GM11168 (cell line): Measurements from ENCODE around the gene CCR9.

Source experiments
- in situ Hi-C: fragments of 300-500 bp; cut with MboI; formaldehyde crosslinking; loops from one replicate; pipeline ENCODE4 v1.12.0; 2022; ENCODE audit warnings: low sequenced_read_pairs; ENCODE audit not compliant: unreplicated experiment

The CCR9 gene

DNA sequence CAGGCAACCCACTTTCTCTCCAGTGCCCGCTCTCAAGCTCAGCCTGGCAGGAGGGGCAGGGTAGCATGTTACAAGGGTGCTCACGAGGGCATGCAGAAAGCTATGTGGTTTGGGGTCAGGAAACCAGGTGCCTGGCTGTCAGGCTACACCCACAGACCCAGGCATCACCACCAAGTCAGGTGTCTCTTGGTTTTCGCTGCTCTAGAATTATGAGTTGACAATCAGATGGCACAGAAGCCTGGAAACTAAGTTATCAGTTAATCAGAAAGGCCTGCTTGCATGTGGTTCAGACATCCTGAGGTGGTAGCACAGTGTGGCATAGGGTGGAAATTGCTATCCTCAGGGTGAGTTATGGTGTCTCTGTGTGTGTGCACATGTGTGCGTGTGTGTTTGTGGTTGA lies 16.2 kb upstream of the CCR9 start:
- in situ Hi-C loops: no loop called here

DNA sequence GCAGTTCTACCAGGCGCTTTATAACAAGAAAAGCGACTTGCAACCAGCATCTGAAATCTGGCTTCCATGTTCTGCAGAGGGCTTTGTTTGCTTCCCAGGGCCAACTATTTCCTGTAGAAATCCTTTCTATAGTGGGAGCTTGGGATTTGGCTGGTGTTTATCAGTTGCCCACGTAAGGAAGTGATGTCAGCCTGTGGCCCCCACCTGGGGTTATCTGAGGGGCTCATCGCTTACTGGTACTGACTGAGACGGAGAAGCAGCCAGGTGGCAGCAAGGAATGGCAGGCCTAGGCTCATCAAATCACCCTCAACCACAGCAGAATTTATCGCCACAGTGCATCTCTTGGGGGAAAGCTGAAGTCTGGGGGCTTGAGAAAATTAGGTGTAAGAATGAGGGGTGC lies 14.6 kb upstream of the CCR9 start:
- in situ Hi-C loops: no loop called here

DNA sequence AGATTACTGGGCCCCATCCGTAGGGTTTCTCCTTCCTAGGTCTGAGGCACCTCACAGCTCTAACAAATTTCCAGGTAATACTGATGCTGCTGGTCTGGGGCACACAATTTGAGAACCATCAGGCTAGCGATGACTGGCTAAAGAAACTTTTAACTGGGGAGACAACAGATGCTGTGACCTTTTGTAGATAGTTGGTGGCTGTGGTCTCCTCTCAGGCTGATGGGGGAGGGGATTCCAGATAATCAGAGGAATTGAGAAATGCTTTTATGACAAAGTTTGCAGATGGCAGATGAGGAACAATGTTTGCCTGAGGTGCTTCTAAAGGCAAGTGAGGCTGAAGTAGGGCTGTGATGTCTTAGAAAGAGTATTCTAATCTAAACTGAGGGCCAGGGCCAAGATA lies 13.8 kb upstream of the CCR9 start:
- in situ Hi-C loops: no loop called here

DNA sequence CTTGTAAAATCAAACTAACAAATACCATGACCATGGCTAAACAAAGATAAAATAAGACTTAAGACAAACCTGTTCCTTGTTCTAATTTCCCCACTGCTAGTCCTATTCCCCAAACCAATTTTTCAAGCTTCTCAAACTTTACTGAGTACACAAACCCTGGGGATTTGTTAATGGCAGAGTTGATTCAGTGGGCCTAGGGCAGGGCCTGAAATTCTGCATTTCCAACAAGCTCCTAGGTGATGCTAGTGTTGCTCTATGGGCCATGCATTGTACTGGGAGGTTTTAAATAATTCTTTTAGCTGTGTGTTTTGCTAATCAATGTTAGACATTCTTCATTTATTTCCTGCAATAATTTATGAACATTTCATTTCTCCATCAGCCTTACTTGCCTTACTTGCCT lies 13.3 kb upstream of the CCR9 start:
- in situ Hi-C loops: no loop called here

DNA sequence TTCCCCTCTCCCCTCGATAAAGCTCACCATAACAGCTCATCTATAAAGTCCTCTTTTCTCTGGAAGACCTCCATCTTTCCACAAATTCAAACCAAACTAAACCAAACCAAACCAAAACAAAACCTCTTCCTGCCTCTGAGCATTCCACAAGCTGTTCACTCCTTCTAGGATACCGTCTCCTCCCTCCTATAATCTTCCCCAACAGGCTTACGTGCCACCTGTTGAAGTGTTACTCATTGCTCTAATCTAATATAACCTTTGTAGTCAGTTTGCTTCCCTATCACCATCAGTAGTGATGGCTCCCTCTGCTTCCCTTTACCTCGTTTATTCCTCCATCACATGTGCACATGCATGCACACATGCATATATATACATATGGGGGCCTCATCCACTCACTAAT lies 12.7 kb upstream of the CCR9 start:
- in situ Hi-C loops: no loop called here

DNA sequence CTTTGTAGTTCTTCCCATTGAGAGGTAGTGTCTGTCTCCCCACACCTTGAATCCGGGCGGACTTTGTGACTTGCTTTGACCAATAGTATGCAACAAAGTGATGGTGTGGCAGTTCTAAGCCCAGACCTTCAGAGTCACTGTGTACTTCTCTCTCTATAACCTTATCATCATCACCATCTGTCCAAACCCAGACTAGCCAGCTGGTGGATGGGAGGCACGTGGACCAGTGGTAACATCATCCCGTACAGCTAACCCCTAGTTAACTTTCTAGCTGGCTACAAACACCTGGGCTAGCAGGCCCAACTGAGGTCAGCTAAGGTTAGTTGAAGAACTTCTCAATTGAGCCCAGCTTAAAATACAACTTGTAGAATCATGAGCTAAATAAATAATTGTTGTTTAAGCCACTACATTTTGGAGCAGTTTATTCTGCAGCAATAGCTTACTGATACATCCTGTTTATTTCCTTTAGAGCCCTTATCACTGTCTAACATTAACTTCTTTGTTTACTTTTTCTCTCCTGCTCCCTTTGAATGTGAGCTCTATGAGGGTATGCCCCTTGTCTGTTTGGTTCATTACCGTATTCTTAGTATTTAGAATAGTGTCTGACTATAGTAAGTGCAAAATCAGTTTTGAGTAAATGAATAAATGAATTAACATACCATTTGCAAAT lies 11.5 kb upstream of the CCR9 start:
- in situ Hi-C loops: no loop called here

DNA sequence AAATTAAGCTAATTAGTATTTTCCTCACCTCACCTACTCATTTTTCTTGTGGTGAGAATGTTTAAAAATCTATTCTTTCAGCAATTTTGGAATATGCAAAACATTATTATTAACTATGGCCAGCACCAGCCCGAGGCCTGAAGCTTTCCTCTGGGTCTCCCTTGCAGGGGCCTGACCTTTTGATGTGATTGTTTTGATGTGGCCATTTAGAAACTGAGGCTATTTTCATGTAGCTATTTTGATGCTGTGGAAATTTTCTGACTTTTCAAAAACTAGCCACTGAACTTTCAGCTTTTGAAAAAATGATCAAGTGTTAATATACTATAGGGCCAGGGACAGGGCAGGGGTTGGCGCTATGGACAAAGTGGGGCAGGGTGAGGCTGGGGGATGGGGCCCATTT lies 8.2 kb upstream of the CCR9 start:
- in situ Hi-C loops: no loop called here

DNA sequence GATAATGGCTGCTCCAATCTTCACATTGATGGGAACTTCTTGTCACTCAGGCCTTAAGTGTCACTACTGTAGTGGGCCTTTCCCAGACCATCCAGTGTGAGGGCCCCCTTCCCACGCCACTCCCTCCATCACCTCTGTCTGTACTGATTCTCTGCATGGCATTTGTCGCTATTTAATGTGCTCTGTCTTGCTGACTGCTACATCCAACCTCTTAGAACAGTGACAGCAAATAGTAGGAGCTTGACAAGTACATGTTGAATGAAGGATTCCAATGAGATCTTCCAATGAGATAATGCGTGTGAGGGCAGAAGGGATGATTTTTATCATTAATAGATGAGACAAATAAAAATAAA lies 5.6 kb upstream of the CCR9 start:
- in situ Hi-C loops: no loop called here

DNA sequence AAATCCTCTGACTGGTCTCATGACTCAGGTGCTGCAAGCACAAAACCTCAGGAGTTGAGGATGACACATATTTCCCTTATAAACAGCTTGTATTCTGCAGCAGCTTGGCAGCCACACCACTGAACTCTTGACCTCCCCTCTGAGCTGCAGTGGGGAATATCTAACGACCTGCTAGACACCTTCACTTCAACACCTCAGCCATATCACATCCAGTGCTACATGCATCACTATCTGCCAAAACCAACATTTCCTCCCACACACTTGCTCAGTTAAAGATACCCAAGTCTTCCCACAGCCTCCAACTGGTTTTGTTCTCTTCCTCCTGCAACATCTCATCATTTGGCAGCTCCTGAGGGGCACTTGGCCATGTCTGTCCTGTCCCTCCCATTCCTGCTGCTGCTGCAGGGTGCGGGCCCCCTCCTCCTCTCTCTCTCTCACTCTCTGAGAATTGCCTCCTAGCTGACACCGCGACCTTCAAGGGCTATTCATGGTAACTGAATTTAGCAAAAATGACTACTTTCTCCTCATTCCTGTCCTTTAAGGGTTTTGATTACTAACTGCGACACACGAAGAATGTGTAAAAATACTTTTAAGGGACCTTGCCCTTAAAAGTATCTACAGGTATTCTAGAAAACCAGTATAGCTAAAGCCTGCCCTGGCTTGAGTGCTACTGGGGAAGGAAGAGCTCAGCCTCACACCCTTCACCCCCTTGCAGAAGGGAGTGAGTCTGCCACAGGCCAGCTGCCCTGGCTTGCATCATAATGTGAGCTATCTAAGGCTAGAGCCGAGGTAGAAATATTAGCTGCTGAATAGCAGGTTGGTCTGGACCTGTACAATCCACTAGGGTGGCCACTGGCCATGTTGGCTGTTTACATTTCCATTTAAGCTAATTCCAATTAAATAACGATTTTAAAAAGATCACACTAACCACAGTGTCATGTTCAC lies 5.0 kb upstream of the CCR9 start:
- in situ Hi-C loops: no loop called here

DNA sequence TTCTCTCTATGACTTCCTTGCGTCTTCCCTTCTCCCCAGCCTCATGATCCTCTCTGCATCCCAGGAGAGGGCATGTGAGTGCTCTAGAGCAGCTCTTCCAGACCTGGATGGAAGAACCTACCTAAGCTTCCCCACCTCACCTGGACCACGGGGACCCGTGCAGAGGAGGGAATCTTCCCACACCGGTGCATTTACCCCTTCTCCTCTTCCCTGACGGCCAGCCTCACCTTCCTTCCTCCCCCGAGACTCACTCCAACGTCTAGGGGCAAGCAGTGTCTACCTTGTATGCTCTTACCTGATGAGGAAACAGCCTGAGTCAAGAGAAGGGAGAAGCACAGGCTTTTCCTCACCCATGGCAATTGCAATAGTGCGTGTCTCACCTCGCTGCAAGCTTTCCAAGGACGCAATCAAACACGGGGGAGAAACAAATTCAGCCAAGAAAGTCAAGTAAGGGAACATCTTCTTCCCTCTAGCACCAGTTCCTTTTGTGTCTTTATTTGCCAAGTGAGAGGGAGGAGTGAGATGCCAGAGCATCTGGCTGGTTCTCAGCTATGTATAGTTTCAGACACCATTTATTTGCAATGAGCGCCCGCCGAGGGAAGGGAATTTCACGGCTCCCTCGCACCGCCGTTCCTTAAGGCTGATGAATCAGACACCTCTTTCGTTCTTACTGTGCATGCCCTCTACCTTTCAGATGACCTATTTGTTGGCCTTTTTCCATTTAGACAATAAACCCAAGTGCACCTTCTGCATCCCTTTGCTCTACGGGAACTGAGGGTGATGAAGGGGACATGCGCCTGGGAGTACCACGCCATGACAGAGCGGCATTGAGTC lies 1.8 kb upstream of the CCR9 start:
- in situ Hi-C loops: no loop called here

DNA sequence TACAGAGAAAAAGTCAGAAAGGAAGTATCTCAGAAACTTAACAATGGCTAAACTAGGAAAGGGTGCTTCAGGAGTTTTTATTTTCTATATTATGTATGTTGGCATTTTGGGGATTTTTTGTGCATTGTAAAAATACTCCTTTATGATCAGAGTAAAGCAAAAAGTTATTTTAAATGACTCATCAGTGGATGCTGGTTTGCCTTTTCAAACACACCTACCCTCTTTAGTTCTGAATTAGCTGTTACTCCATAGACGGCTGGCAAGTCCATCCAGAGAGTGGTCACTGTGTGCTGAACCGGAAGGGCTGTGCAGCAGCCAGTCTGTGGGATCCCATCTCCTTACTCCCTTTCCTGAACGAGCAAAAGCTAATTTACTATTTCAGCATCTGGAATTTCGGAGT lies 942 bp downstream of the CCR9 start:
- in situ Hi-C loops: no loop called here

DNA sequence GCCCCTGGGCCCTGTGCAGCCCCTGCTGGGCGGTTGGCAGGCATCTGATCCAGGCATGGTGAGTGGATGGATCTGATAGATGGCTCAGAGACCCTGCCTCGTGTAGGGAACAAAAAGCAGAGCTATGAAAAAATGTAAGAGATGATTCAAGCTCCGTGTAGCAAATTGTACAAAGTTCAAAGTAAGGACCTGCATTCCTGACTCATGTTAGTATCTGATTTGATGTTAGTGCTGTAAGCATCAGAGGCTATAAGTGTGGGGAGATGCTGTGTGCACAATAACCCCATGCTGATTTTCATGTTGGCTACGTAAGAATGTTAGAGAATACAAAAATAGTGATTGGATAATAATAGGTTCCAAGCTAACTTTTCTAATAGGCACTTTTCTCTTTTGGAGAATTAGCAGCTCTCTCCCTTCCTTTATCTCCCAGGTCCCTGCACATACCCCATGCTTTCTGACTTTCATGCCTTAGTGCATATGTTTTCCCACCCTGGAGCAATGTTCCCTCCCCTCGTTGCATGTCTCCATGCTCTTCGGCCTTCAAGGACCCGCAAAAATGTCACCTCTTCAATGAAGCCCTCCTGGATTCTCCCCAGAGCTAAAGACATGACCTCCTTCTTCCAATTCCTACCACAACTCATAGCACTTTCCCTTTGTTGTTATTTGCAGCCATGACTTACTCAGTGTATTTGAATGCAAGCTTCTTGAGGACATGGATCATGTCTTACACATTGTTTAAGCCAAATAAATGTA lies 1.6 kb downstream of the CCR9 start:
- in situ Hi-C loops: no loop called here

DNA sequence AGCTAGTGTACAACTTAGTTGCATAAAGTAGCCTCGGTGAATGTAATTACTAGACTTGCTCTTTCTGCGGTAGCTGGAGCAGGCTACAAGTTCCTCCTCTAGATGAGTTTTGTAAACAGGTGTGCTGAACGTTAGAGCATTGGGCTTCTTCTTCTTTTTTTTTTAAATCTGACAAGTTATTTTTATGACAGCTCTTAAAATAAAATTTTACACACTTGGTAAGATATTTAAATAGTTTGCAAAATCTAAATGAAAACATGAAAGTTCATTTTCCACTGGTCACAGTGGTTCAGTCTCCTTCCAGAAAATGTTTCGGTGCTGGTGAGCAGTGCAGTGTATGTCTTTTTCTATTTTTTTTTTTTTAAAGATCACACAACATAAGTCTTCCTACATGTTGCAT lies 3.0 kb downstream of the CCR9 start:
- in situ Hi-C loops: no loop called here

DNA sequence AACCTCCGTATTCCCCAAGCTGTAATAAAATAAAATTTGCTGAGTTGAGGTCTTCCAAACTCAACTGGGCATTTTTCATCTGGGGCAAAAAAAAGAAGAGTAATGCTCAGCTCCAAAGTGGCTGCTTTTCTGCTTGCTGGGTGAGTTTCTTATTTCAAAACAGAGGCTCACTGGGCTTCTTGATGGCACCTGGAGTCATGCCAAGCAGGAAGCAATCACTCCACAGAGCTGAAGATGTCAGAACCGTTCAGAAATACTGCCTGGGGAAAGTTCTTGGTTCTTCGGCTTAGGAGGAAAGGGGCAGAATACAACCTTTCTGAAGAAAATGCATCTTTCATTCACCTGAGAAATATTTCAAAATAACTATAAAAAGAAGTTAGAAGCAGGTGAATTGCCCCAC lies 4.1 kb downstream of the CCR9 start:
- in situ Hi-C loops: no loop called here

DNA sequence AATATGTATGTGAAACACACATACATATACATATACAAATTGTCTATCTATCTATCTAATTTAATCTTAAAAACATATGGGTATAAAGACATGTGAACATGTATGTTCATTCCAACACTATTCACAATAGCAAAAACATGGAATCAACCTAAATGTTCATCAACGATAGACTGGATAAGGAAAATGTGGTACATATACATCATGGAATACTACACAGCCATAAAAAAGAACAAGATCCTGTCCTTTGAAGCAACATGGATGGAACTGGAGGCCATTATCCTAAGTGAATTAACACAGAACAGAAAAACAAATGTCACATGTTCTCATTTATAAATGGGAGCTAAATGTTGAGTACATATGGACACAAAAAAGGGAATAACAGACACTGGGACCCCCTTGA lies 5.8 kb downstream of the CCR9 start:
- in situ Hi-C loops: no loop called here

DNA sequence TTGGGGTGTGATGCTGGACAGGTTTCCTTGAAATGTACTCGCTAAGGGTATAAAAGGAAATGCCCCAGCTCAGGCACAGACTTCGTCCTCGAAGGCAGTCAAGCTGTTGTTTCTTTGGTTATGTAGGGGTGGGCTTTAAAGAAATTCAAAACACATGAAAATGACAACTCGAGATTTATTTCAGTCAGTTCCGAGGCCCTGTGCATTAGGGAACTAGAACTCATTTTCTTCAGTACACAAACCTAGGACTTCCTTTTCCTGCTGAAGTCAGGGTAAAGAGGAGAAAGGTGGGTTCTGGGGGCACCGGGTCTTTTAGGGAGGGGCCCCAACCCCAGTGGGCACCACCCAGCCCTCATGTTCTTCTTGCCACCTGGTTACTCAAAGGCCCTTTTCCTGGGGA lies 7.7 kb downstream of the CCR9 start:
- in situ Hi-C loops: no loop called here

DNA sequence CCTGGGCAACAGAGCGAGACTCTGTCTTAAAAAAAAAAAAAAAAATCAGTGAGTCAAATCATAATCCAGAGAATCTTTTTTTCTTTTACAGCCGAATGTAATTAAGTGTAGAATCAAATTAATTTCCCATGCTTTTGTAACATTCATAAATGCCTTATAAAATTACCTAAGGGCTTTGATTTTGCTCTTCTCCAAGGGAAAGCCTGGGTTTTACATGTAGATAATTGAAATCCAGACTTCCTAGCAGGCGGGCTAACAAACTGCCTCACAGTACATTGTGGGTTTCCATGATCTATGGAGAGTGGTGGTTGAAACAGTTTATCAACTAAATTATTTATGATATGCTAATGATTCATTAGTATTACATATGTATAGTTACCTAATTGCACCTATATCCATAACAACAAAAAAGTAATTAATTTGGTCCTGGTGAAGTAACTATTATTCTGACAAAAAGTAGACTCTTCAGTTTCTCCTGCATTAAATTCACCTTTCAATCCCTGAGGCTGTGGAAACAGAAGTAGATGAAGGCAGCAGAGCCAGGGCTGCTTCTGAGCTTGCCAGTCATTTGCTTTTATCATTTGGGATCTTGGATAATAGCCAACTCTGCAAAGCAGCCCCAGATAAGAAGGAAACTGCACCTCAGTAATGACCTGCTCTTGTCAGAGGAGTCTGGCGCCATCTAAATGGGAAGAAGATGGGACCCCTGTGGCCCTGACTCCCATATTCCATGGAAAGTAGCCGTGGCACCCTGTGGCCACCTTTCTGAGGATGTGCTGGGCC lies 9.5 kb downstream of the CCR9 start:
- in situ Hi-C loops: no loop called here

DNA sequence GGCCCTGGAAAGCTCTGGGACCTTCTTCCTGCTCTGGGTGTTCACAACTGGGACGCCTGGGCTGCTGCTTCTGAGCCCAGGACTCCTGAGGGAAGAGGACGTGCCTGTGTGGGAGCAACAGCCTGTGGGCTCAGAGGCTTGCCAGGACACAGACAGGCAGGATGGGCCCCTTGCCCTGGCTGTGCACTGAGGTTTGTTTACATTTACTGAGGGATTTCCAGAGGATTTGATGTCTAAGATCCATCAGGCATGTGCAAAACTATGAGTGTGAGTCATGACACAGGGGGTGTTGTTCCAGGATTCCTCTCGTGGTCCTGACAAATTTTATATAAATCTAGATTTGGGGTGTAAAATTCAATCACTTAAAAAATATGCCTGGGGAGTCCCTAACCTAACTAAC lies 10.6 kb downstream of the CCR9 start:
- in situ Hi-C loops: no loop called here

DNA sequence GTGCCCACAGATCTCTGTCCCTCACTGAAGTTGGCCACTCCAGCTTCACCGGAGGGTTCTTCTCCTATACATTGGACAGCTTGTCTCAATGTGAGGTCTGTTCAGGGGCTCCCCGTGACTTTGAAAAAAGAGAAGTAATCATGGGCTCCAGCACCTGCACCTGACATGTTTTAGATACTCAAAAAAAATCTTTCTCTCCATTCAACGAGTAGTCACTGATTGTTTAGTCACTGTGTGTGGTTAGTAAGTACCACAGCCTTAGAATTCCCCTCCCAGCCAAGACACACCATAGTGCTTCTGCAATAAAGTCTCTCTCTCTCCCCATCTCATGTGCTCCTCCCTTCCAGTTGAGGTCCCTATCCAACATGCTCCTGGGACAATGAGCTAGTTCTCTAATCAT lies 18.6 kb downstream of the CCR9 start:
- in situ Hi-C loops: no loop called here

DNA sequence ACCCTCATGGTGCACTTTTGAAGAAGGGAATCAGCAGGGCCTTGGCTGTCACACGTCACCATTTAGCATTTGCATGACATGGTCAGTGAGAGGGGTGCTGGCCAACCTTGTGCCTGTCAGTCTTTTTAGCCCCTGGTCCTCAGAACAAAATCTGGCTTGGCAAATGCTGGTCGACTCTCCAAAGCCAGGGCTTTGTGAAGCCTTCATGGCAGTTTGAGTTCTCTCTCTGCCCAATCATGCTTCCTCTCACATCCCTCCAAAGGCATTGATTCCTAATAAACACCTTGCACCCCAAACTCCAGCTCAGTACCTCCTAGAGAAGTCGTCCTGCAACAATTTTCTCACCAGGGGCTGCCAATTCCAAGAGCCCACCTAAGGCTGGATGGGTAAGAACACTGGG lies 19.4 kb downstream of the CCR9 start:
- in situ Hi-C loops: no loop called here
